Parathyroid adenoma (tissue), 2 donors: ENCODE measurements around the gene ITPKB.
A peak's percentile ranks its signal among the peaks of the same experiment; 100 is the strongest.

Experiments
- H2AFZ ChIP-seq: fragments of 300-600 bp; sonication (generic); one replicate; pipeline ENCODE4 v1.7.0; 2017; ENCODE audit warnings: antibody characterized with exemption, mild to moderate bottlenecking
- H3K27ac ChIP-seq: fragments of 300-600 bp; sonication (generic); one replicate; pipeline ENCODE4 v1.7.0; 2017
- H3K27me3 ChIP-seq: fragments of 300-600 bp; sonication (generic); one replicate; pipeline ENCODE4 v1.7.0; 2017; ENCODE audit warnings: low read length; ENCODE audit not compliant: control insufficient read depth, insufficient read depth
- H3K36me3 ChIP-seq: fragments of 300-600 bp; sonication (generic); one replicate; pipeline ENCODE4 v1.7.0; 2017; ENCODE audit warnings: low read length; ENCODE audit not compliant: control insufficient read depth, insufficient read depth
- H3K4me1 ChIP-seq: fragments of 300-600 bp; sonication (generic); one replicate; pipeline ENCODE4 v1.7.0; 2017; ENCODE audit warnings: control low read depth
- H3K4me2 ChIP-seq: fragments of 300-600 bp; sonication (generic); one replicate; pipeline ENCODE4 v1.7.0; 2017; ENCODE audit warnings: low read length
- H3K4me3 ChIP-seq: fragments of 300-600 bp; sonication (generic); one replicate; pipeline ENCODE4 v1.7.0; 2017; ENCODE audit warnings: low read depth, low read length
- H3K79me2 ChIP-seq: fragments of 300-600 bp; sonication (generic); one replicate; pipeline ENCODE4 v1.7.0; 2017; ENCODE audit warnings: control low read depth
- H3K9ac ChIP-seq: fragments of 300-600 bp; sonication (generic); one replicate; pipeline ENCODE4 v1.7.0; 2017; ENCODE audit warnings: mild to moderate bottlenecking
- H3K9me3 ChIP-seq: fragments of 300-600 bp; sonication (generic); one replicate; pipeline ENCODE4 v1.7.0; 2017; ENCODE audit warnings: low read length; ENCODE audit not compliant: control insufficient read depth
- CTCF ChIP-seq: fragments of 300-600 bp; sonication (generic); IDR thresholded peaks from one replicate; pipeline ENCODE4 v1.7.0; 2017; ENCODE audit warnings: antibody characterized with exemption, mild to moderate bottlenecking
- donor health status: primary hyperparathyroidism.

ITPKB gene

DNA sequence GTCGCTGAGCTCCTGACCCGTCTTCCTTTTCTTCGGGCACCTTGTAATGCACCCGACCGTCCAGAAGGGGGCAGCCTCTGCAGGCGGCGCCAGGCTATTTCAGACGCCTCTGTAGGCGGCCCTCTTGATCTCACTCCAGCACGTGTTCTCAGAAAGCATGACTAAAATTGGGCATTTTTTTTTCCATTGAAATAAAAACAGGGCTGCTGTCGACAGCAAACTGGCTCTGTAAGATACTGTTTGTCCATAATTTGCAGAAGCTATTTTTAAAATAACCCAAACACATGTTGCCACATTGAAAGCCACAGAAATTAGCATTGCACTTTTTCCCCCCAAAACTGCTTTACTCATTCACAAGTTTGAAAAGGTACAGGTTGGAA is 112.5 kb downstream of the ITPKB start:
- H3K4me3 ChIP-seq: no peak overlapping the region
- no peaks in the 10 kb centered on the region for H3K36me3 ChIP-seq
- H3K4me1 ChIP-seq: no peaks in the 10 kb centered on the region
- peak; percentile 70 for TF ChIP-seq CTCF
- no peaks in the 10 kb centered on the region for H3K79me2 ChIP-seq
- H3K27me3 ChIP-seq: no peaks in the 10 kb centered on the region
- no peak overlapping the region for H2AFZ ChIP-seq
- no peak overlapping the region for H3K9ac ChIP-seq
- no peak overlapping the region for H3K27ac ChIP-seq
- no peaks in the 10 kb centered on the region for H3K9me3 ChIP-seq
- H3K4me2 ChIP-seq: no peak overlapping the region

GRCh38 chr1:226625832-226626576 is 113.1 kb downstream of the ITPKB start:
- TF ChIP-seq CTCF: no peak
- no peaks in the 10 kb centered on the region for H3K27me3 ChIP-seq
- no peak overlapping the region for H3K4me3 ChIP-seq
- no peaks in the 10 kb centered on the region for H3K36me3 ChIP-seq
- no peaks in the 10 kb centered on the region for H3K4me1 ChIP-seq
- no peaks in the 10 kb centered on the region for H3K9me3 ChIP-seq
- no peak overlapping the region for H2AFZ ChIP-seq
- H3K9ac ChIP-seq: no peak overlapping the region
- no peak overlapping the region for H3K4me2 ChIP-seq
- H3K27ac ChIP-seq: no peak overlapping the region
- H3K79me2 ChIP-seq: no peaks in the 10 kb centered on the region

DNA sequence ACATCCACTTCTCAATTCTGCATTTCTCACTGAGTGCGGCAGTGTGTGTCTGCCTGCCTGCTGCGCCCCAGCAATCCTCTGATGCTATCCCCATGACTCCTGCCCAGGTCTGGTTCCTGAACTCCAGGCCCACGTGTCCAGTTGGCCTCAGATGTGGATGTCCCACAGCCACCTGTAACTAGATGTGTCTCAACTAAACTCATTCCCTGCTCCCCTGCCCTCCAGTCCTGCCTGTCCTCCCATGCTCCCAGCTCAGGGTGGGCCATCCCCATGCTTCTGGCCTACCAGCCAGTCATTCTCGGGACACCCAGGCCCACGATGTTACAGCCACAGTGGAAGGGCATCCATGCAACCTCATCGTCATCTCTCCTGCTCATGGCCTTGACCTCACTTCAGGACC is 113.8 kb downstream of the ITPKB start:
- no peaks in the 10 kb centered on the region for H3K36me3 ChIP-seq
- no peaks in the 10 kb centered on the region for H3K79me2 ChIP-seq
- H3K27me3 ChIP-seq: no peaks in the 10 kb centered on the region
- H3K27ac ChIP-seq: no peak overlapping the region
- H3K4me3 ChIP-seq: no peak overlapping the region
- no peak for TF ChIP-seq CTCF
- no peaks in the 10 kb centered on the region for H3K9me3 ChIP-seq
- no peak overlapping the region for H3K4me2 ChIP-seq
- no peak overlapping the region for H2AFZ ChIP-seq
- no peak overlapping the region for H3K9ac ChIP-seq
- H3K4me1 ChIP-seq: no peaks in the 10 kb centered on the region

DNA sequence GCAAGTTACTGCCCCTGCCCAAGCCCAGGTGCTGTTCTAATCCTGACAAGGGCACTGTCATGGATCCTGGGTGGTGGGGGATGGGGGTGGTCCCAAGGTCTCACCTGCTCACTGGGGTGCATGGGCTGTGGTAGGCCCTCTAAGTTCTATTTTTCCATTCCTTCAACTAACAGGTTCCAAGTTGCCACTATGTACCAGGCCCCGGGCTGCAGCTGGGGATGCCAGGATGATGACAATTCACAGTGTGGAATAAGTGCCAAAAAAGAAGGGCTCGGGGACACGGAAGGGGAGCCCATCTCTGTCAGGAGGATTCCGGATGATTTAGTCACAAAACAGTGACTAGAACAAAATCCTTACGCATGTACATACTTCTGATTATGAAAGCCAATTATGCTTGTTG is 114.6 kb downstream of the ITPKB start:
- Histone ChIP-seq H3K9ac (no peak overlapping the region), H3K4me3 (no peak overlapping the region), H2AFZ (no peak overlapping the region), H3K27me3 (no peaks in the 10 kb centered on the region), H3K79me2 (no peaks in the 10 kb centered on the region), H3K27ac (no peak overlapping the region), H3K4me1 (no peaks in the 10 kb centered on the region), H3K4me2 (no peak overlapping the region), H3K9me3 (no peaks in the 10 kb centered on the region), H3K36me3 (no peaks in the 10 kb centered on the region)
- TF ChIP-seq CTCF: no peak

DNA sequence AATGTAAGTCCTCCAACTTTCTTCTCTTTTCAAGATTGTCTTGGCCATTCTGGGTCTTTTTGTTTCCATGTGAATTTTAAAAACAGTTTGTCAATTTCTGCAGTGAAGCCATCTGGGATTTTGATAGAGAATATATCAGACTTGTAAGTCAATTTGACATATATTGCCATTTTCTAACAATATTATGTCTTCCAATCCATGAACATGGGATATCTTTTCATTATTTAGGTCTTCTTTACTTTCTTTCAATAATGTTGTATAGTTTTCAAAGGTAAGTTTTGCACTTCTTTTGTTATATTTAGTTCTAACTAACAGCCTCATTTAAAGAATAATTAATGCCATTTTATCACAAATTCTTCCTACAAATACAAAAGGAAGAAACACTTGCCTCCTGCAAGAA is 117.1 kb downstream of the ITPKB start:
- Histone ChIP-seq H2AFZ (no peak overlapping the region), H3K27ac (no peak overlapping the region), H3K9ac (no peak overlapping the region), H3K36me3 (no peaks in the 10 kb centered on the region), H3K27me3 (no peaks in the 10 kb centered on the region), H3K79me2 (no peaks in the 10 kb centered on the region), H3K4me2 (no peak overlapping the region), H3K9me3 (no peaks in the 10 kb centered on the region), H3K4me3 (no peak overlapping the region), H3K4me1 (no peaks in the 10 kb centered on the region)
- no peak for TF ChIP-seq CTCF
